Epithelial cell of prostate (primary cell): ENCODE data around the gene IL17RA.

Source experiments
- DNase-seq: peaks from one replicate; pipeline ENCODE4 v3.0.0-alpha.2; 2011; ENCODE audit warnings: low read depth, low spot score
- H3K27ac ChIP-seq: fragments of 450-650 bp; 2 replicates; pipeline ENCODE4 v1.5.1; 2017; ENCODE audit warnings: mild to moderate bottlenecking

IL17RA gene

GRCh38 chr22:17149076-17149815 is 64.4 kb downstream of the IL17RA start:
- H3K27ac ChIP-seq, result no peak overlapping the region
- no peak for DNase-seq

- DNase-seq, result no peak
- no peak overlapping the region for H3K27ac ChIP-seq
These were observed 67.5 kb downstream of the IL17RA start for GRCh38 chr22:17152340-17152739.

GRCh38 chr22:17152971-17153370 is 68.2 kb downstream of the IL17RA start:
- no peak overlapping the region for H3K27ac ChIP-seq
- no peak for DNase-seq

GRCh38 chr22:17155941-17156340 is 71.1 kb downstream of the IL17RA start:
- DNase-seq, result no peak
- H3K27ac ChIP-seq, result no peak overlapping the region

- no peak overlapping the region for H3K27ac ChIP-seq
- DNase-seq, result no peak
These were observed 72.9 kb downstream of the IL17RA start for GRCh38 chr22:17157714-17158113.

- peak overlapping the region; percentile 77 for H3K27ac ChIP-seq
- DNase-seq, result no peak
These were observed 73.4 kb downstream of the IL17RA start for GRCh38 chr22:17158176-17158567.

GRCh38 chr22:17158568-17159503 is 74.0 kb downstream of the IL17RA start, which contains the start of gene HDHD5:
HDHD5 (minus strand) TSS chr22:17159277; CDS start chr22:17159251, 26 bp downstream.
- peak within 1 kb of the TSS; percentile 77 for H3K27ac ChIP-seq
- DNase-seq, result peak; percentile 67

- no peak for DNase-seq
- H3K27ac ChIP-seq, result peak overlapping the region; percentile 77
These were observed 74.7 kb downstream of the IL17RA start for GRCh38 chr22:17159504-17159951.

- no peak for DNase-seq
- no peak overlapping the region for H3K27ac ChIP-seq
These were observed 77.2 kb downstream of the IL17RA start for GRCh38 chr22:17161991-17162390.

GRCh38 chr22:17162731-17163130 is 77.9 kb downstream of the IL17RA start:
- no peak for DNase-seq

GRCh38 chr22:17164392-17165024 is 79.7 kb downstream of the IL17RA start:
- no peak overlapping the region for H3K27ac ChIP-seq
- no peak for DNase-seq

More at GRCh38 chr22:17162731-17163130, 77.9 kb downstream of the IL17RA start:
- no peak overlapping the region for H3K27ac ChIP-seq
